Left cardiac atrium (tissue), 4 donors: ENCODE measurements around the gene KCNQ4. TPM values are rescaled to one million over a fixed set of nuclear protein-coding genes. Genes with fewer than 3 reads are reported as not detected.

ENCODE experiments used
- ATAC-seq, 2 donors: fragments of 200-7000 bp; cut with Tn5 transposase; one replicate each; pipeline ENCODE4 v1.9.1; 2020; ENCODE audit warnings: mild to moderate bottlenecking in 2 of 2, moderate library complexity in 2 of 2
- DNase-seq: peaks from one replicate; pipeline ENCODE4 v3.0.0-alpha.2; 2020
- intact Hi-C, 2 donors: fragments of 100-400 bp; cut with DNase I; formaldehyde crosslinking; loops; one replicate each; pipeline versions ENCODE4 v1.14.1 to v1.15.1; 2022 to 2023
- total RNA-seq, 2 donors: library from RNA; stranded (reverse); fragmentation: NEBNext Ultra II Directional; extraction: Animal tissue kit (Norgen Biotek cat#: 25700); gene quantifications; one replicate each; pipeline ENCODE4 v1.2.1, GENCODE V29; 2021
- donor health status: DM: no; HTN: yes; CAD: no.
- donor health status: DM: no; HTN: yes; CAD: no; lungs with severe emphysema.
- donor health status: DM: yes; HTN: yes; CAD: no.
- donor health status: Dilated cardiomyopathy.

KCNQ4 gene
- total RNA-seq, 2 donors from 2014 or later: 1.3 to 1.4 TPM

GRCh38 chr1:40788561-40789341 is 5.2 kb downstream of the KCNQ4 start:
- no peak for ATAC-seq
- DNase-seq: no peak
- intact Hi-C loops: no loop called here

GRCh38 chr1:40789342-40789598 is 5.7 kb downstream of the KCNQ4 start:
- no peak for DNase-seq
- intact Hi-C loops: no loop called here

GRCh38 chr1:40789661-40790430 is 6.3 kb downstream of the KCNQ4 start:
- no peak for DNase-seq
- intact Hi-C loops: no loop called here
- ATAC-seq: no peak

More at GRCh38 chr1:40789342-40789598, 5.7 kb downstream of the KCNQ4 start:
- ATAC-seq: no peak

GRCh38 chr1:40792036-40792435 is 8.4 kb downstream of the KCNQ4 start:
- ATAC-seq (no peak), DNase-seq (no peak)
- intact Hi-C loops: no loop called here

- intact Hi-C loops: no loop called here
- DNase-seq (no peak), ATAC-seq (no peak)
Measured at GRCh38 chr1:40793617-40794016, 10.0 kb downstream of the KCNQ4 start.

GRCh38 chr1:40794048-40794447 is 10.5 kb downstream of the KCNQ4 start:
- DNase-seq (no peak), ATAC-seq (no peak)
- intact Hi-C loops: no loop called here

GRCh38 chr1:40794974-40795715 is 11.6 kb downstream of the KCNQ4 start:
- no peak for DNase-seq
- intact Hi-C loops: no loop called here
- ATAC-seq: no peak

- DNase-seq: no peak
- ATAC-seq: no peak
- intact Hi-C loops: no loop called here
Measured at GRCh38 chr1:40795811-40796586, 12.4 kb downstream of the KCNQ4 start.

GRCh38 chr1:40796939-40797667 is 13.5 kb downstream of the KCNQ4 start:
- DNase-seq (peak; percentile 67), ATAC-seq (peak; percentile 43 to 90)
- intact Hi-C loops: no loop called here

- ATAC-seq (no peak), DNase-seq (no peak)
- intact Hi-C loops: no loop called here
Measured at GRCh38 chr1:40797668-40798010, 14.1 kb downstream of the KCNQ4 start.

GRCh38 chr1:40798366-40799281 is 15.0 kb downstream of the KCNQ4 start:
- no peak for DNase-seq
- intact Hi-C loops: no loop called here
- ATAC-seq: no peak

GRCh38 chr1:40799351-40799867 is 15.8 kb downstream of the KCNQ4 start:
- intact Hi-C loops: no loop called here
- DNase-seq (peak; percentile 59), ATAC-seq (no peak)

- DNase-seq (no peak), ATAC-seq (no peak)
- intact Hi-C loops: no loop called here
Measured at GRCh38 chr1:40801742-40802077, 18.1 kb downstream of the KCNQ4 start.

- intact Hi-C loops: no loop called here
Measured at GRCh38 chr1:40802078-40802741, 18.6 kb downstream of the KCNQ4 start.

GRCh38 chr1:40802742-40803113 is 19.1 kb downstream of the KCNQ4 start:
- intact Hi-C loops: no loop called here
- ATAC-seq: no peak
- DNase-seq: no peak

More at GRCh38 chr1:40802078-40802741, 18.6 kb downstream of the KCNQ4 start:
- peak; percentile 92 for DNase-seq
- peak; percentile 92 to 93 for ATAC-seq

- ATAC-seq: no peak
- DNase-seq: no peak
- intact Hi-C loops: no loop called here
Measured at GRCh38 chr1:40803447-40803846, 19.9 kb downstream of the KCNQ4 start.

- no peak for ATAC-seq
- intact Hi-C loops: no loop called here
- no peak for DNase-seq
Measured at GRCh38 chr1:40803902-40804301, 20.3 kb downstream of the KCNQ4 start.
